Measurements from ENCODE around the gene ASB8.
A peak's percentile ranks its signal among the peaks of the same experiment; 100 is the strongest.
"Not testable (repeated sequence)": the region's sequence is repeated elsewhere in the genome, so short reads cannot be mapped to it uniquely, and the experiment has no call there.

The ASB8 gene

GRCh38 chr12:48183091-48183875 lies 26.0 kb upstream of the ASB8 start, which contains the start of gene CCDC184:
Gene CCDC184 (plus strand): TSS chr12:48183644. CDS start chr12:48184123, 479 bp downstream.
- peak; percentile 87 for DNase-seq (ENCODE audit: low spot score)

GRCh38 chr12:48182631-48183030 lies 25.3 kb upstream of the ASB8 start:
- DNase-seq (ENCODE audit: low spot score): no peak

- DNase-seq (ENCODE audit: low spot score): no peak
Observed at GRCh38 chr12:48180857-48181495, 23.7 kb upstream of the ASB8 start.

- no peak for DNase-seq (ENCODE audit: low spot score)
Observed at GRCh38 chr12:48180424-48180823, 23.1 kb upstream of the ASB8 start.

GRCh38 chr12:48179466-48179865 lies 22.2 kb upstream of the ASB8 start:
- DNase-seq (ENCODE audit: low spot score): no peak

- DNase-seq (ENCODE audit: low spot score): no peak
Observed at GRCh38 chr12:48177982-48178381, 20.7 kb upstream of the ASB8 start.

GRCh38 chr12:48176417-48176751 lies 19.1 kb upstream of the ASB8 start:
- no peak for DNase-seq (ENCODE audit: low spot score)

- DNase-seq (ENCODE audit: low spot score): peak; percentile 21
Observed at GRCh38 chr12:48175613-48176416, 18.5 kb upstream of the ASB8 start.

- DNase-seq (ENCODE audit: low spot score): no peak
Observed at GRCh38 chr12:48169011-48169410, 11.7 kb upstream of the ASB8 start.

- peak; percentile 59 for DNase-seq (ENCODE audit: low spot score)
Observed at GRCh38 chr12:48165089-48165981, 8.0 kb upstream of the ASB8 start.

GRCh38 chr12:48164451-48164850 lies 7.1 kb upstream of the ASB8 start:
- no peak for DNase-seq (ENCODE audit: low spot score)

- no peak for DNase-seq (ENCODE audit: low spot score)
Observed at GRCh38 chr12:48163150-48163747, 5.9 kb upstream of the ASB8 start.

GRCh38 chr12:48160807-48161206 lies 3.5 kb upstream of the ASB8 start:
- DNase-seq (ENCODE audit: low spot score): no peak

- DNase-seq (ENCODE audit: low spot score): no peak
Observed at GRCh38 chr12:48160046-48160445, 2.7 kb upstream of the ASB8 start.

- no peak for DNase-seq (ENCODE audit: low spot score)
Observed at GRCh38 chr12:48157889-48158370, 615 bp upstream of the ASB8 start.

- DNase-seq (ENCODE audit: low spot score): no peak
Observed at GRCh38 chr12:48156652-48157017, 680 bp downstream of the ASB8 start.

GRCh38 chr12:48155786-48156185 lies 1.5 kb downstream of the ASB8 start:
- DNase-seq (ENCODE audit: low spot score): not testable (repeated sequence)

- DNase-seq (ENCODE audit: low spot score): no peak
Observed at GRCh38 chr12:48151103-48151771, 6.1 kb downstream of the ASB8 start.

- no peak for DNase-seq (ENCODE audit: low spot score)
Observed at GRCh38 chr12:48145981-48146380, 11.3 kb downstream of the ASB8 start.

- no peak for DNase-seq (ENCODE audit: low spot score)
Observed at GRCh38 chr12:48143898-48144297, 13.4 kb downstream of the ASB8 start.
